ENCODE data around the gene TTLL9. TPM values are rescaled to one million over a fixed set of nuclear protein-coding genes. Genes with fewer than 3 reads are reported as not detected.

The TTLL9 gene
- total and polyA plus RNA-seq, 10 of the 15 experiments (the other 5 are each of a cell fraction or from before 2014, with no cell fraction given): 0.03 to 0.77 (median 0.11) TPM; not detected in 2

DNA sequence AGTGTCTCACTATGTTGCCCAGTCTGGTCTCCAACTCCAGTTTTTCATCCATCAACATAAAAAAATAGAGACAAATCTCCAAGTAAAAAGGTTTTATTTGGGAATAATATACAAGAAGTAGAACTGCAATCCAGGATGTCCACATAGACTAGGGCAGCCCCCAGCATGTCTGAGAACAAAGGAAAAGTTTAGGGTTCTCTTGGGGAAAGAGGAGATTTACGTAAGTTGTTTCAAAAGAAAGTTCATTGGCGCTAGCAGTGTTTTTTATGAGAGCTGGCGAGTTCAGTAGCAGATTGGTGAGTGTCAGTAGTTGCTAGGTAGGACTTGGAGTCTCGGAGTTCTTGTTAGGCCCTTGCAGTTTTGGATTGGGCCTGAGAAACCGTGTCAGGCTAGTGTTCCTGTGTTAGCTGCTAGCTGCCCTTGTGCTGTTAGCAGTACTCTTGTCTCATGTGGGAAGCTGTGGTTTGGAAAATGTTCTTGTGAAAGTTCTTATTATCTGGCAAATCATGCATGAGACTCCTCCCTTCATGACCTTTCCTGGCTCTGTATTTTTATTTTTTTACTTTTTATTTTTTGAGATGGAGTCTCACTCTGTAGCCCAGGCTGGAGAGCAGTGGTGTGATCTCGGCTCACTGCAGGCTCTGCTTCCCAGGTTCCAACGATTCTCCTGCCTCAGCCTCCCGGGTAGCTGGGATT, 24.7 kb downstream of the TTLL9 start (continued):
- no peak for TF ChIP-seq ZBTB40 (IDR thresholded peaks at IDR 0.05; ENCODE audit: borderline replicate concordance)
- no peak for TF ChIP-seq ZNF274 (IDR thresholded peaks at IDR 0.05; ENCODE audit: insufficient read depth, insufficient read length)
- TF ChIP-seq ATF7 (IDR thresholded peaks at IDR 0.05; ENCODE audit: low read depth): peak; percentile 40; the same call in 1 of the 2 replicates
- TF ChIP-seq NR2F1 (conservative IDR thresholded peaks at IDR 0.05): peak; percentile 49
- TF ChIP-seq SUZ12 (IDR thresholded peaks at IDR 0.05; ENCODE audit: unreplicated experiment): no peak
- TF ChIP-seq POLR2AphosphoS5 (IDR thresholded peaks at IDR 0.05; ENCODE audit: low read length): peak; percentile 63; the same call in 1 of the 2 replicates
- no peak for TF ChIP-seq HSF1 (IDR thresholded peaks at IDR 0.05; ENCODE audit: low read depth, low read length)
- TF ChIP-seq MXI1 (IDR thresholded peaks at IDR 0.05; ENCODE audit: low read depth, low read length): no peak
- TF ChIP-seq, protein P1, sequence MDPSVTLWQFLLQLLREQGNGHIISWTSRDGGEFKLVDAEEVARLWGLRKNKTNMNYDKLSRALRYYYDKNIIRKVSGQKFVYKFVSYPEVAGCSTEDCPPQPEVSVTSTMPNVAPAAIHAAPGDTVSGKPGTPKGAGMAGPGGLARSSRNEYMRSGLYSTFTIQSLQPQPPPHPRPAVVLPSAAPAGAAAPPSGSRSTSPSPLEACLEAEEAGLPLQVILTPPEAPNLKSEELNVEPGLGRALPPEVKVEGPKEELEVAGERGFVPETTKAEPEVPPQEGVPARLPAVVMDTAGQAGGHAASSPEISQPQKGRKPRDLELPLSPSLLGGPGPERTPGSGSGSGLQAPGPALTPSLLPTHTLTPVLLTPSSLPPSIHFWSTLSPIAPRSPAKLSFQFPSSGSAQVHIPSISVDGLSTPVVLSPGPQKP (IDR thresholded peaks at IDR 0.05; ENCODE audit: low read depth, low read length): no peak
- peak; percentile 99 for TF ChIP-seq RFX5 (IDR thresholded peaks at IDR 0.05; ENCODE audit: low read depth, low read length)
- TF ChIP-seq GATAD2B (conservative IDR thresholded peaks at IDR 0.05; ENCODE audit: low read depth): no peak
- TF ChIP-seq, protein P2, sequence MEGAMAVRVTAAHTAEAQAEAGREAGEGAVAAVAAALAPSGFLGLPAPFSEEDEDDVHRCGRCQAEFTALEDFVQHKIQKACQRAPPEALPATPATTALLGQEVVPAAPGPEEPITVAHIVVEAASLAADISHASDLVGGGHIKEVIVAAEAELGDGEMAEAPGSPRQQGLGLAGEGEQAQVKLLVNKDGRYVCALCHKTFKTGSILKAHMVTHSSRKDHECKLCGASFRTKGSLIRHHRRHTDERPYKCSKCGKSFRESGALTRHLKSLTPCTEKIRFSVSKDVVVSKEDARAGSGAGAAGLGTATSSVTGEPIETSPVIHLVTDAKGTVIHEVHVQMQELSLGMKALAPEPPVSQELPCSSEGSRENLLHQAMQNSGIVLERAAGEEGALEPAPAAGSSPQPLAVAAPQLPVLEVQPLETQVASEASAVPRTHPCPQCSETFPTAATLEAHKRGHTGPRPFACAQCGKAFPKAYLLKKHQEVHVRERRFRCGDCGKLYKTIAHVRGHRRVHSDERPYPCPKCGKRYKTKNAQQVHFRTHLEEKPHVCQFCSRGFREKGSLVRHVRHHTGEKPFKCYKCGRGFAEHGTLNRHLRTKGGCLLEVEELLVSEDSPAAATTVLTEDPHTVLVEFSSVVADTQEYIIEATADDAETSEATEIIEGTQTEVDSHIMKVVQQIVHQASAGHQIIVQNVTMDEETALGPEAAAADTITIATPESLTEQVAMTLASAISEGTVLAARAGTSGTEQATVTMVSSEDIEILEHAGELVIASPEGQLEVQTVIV (IDR thresholded peaks at IDR 0.05; ENCODE audit: borderline replicate concordance, partially characterized antibody): no peak
- peak; percentile 45; the same call in 1 of the 2 replicates for TF ChIP-seq NFYB (IDR thresholded peaks at IDR 0.05; ENCODE audit: insufficient read depth, low read depth, low read length)
- TF ChIP-seq, protein P3, sequence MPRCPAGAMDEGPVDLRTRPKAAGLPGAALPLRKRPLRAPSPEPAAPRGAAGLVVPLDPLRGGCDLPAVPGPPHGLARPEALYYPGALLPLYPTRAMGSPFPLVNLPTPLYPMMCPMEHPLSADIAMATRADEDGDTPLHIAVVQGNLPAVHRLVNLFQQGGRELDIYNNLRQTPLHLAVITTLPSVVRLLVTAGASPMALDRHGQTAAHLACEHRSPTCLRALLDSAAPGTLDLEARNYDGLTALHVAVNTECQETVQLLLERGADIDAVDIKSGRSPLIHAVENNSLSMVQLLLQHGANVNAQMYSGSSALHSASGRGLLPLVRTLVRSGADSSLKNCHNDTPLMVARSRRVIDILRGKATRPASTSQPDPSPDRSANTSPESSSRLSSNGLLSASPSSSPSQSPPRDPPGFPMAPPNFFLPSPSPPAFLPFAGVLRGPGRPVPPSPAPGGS (IDR thresholded peaks at IDR 0.05; ENCODE audit: borderline replicate concordance, insufficient read depth, low read depth, low read length, poor library complexity, severe bottlenecking): no peak
- 0 out of 2 replicates have a peak, but pooled peaks have one; percentile 70 for TF ChIP-seq HDGF (IDR thresholded peaks at IDR 0.05)
- TF ChIP-seq RAD21 (IDR thresholded peaks at IDR 0.05; ENCODE audit: insufficient read depth, low read depth, low read length): no peak
- no peak for TF ChIP-seq CBX5 (IDR thresholded peaks at IDR 0.05; ENCODE audit: low read depth)
